K562 (cell line): ENCODE results near the gene CCDC78. TPM values are rescaled to one million over a fixed set of nuclear protein-coding genes. Genes with fewer than 3 reads are reported as not detected.

ENCODE experiments used
- ARID1B ChIP-seq: fragments of 450-650 bp; IDR thresholded peaks from 2 replicates; pipeline ENCODE4 v1.6.1; 2016; ENCODE audit warnings: antibody characterized with exemption, mild to moderate bottlenecking, inconsistent platforms
- CBX1 ChIP-seq: sonication (generic); IDR thresholded peaks from 2 replicates; pipeline ENCODE4 v1.6.1; 2016; ENCODE audit warnings: antibody characterized with exemption, low read depth, mild to moderate bottlenecking
- CBX2 ChIP-seq: fragments of 200-600 bp; sonication (generic); IDR thresholded peaks from one replicate; pipeline ENCODE4 v1.6.1; 2012; ENCODE audit warnings: mild to moderate bottlenecking, low read length, inconsistent platforms; ENCODE audit not compliant: insufficient read depth, poor library complexity, severe bottlenecking
- CHD1 ChIP-seq: fragments of 200-600 bp; sonication (generic); IDR thresholded peaks from one replicate; pipeline ENCODE4 v1.6.1; 2012; ENCODE audit warnings: mild to moderate bottlenecking, moderate library complexity, low read length, inconsistent platforms
- DACH1 ChIP-seq: fragments of 450-650 bp; IDR thresholded peaks from 2 replicates; pipeline ENCODE4 v1.6.1; 2018; ENCODE audit not compliant: partially characterized antibody
- E2F8 ChIP-seq: fragments of 450-650 bp; IDR thresholded peaks from 2 replicates; pipeline ENCODE4 v1.7.1; 2018; ENCODE audit warnings: mild to moderate bottlenecking, low read depth; ENCODE audit not compliant: partially characterized antibody
- EP400 ChIP-seq: fragments of 450-650 bp; IDR thresholded peaks from 2 replicates; pipeline ENCODE4 v1.6.1; 2017; ENCODE audit warnings: antibody characterized with exemption, mild to moderate bottlenecking, moderate library complexity
- ETV6 ChIP-seq, 3 experiments: fragments of 150-350 bp in 1 of 3; sonication (generic) in 1 of 3; formaldehyde crosslinking in 1 of 3; IDR thresholded peaks; 2 replicates each; pipeline versions ENCODE4 v1.6.1 to v1.8.0; 2014 to 2022; ENCODE audit warnings: borderline replicate concordance in 2 of 3, low read depth in 2 of 3, antibody characterized with exemption in 1 of 3, low read length in 1 of 3, mild to moderate bottlenecking in 1 of 3, missing genetic modification reagents in 1 of 3
- HDAC1 ChIP-seq, 2 experiments: fragments of 450-650 bp; IDR thresholded peaks; 2 replicates each; pipeline ENCODE4 v1.6.1; 2016 to 2017; ENCODE audit warnings: inconsistent platforms in 1 of 2, mild to moderate bottlenecking in 1 of 2, moderate library complexity in 1 of 2
- LCOR ChIP-seq: sonication (generic); formaldehyde crosslinking; IDR thresholded peaks from 2 replicates; pipeline ENCODE4 v1.8.0; 2022; ENCODE audit warnings: mild to moderate bottlenecking, missing genetic modification reagents
- NKRF ChIP-seq: fragments of 450-650 bp; IDR thresholded peaks from 2 replicates; pipeline ENCODE4 v1.6.1; 2016; ENCODE audit warnings: borderline replicate concordance
- NR3C1 ChIP-seq: sonication (generic); formaldehyde crosslinking; IDR thresholded peaks from 2 replicates; pipeline ENCODE4 v1.8.1; 2022; ENCODE audit warnings: missing genetic modification reagents
- PKNOX1 ChIP-seq: fragments of 450-650 bp; IDR thresholded peaks from 2 replicates; pipeline ENCODE4 v1.6.1; 2016
- POLR2A ChIP-seq: fragments of 450-650 bp; conservative IDR thresholded peaks from 2 replicates; pipeline ENCODE4 v1.6.1; 2016
- PTTG1 ChIP-seq: fragments of 450-650 bp; IDR thresholded peaks from 2 replicates; pipeline ENCODE4 v1.6.1; 2016; ENCODE audit warnings: low read depth, mild to moderate bottlenecking, missing genetic modification characterization, missing compliant biosample characterization
- SUPT5H ChIP-seq: fragments of 450-650 bp; IDR thresholded peaks from 2 replicates; pipeline ENCODE4 v1.6.1; 2016
- TCF3 ChIP-seq: sonication (generic); formaldehyde crosslinking; IDR thresholded peaks from 2 replicates; pipeline ENCODE4 v1.4.0; 2020; ENCODE audit warnings: mild to moderate bottlenecking, missing genetic modification reagents
- U2AF1 ChIP-seq: fragments of 200-400 bp; formaldehyde crosslinking; optimal IDR thresholded peaks from 2 replicates; pipeline ENCODE3; 2017; ENCODE audit warnings: mild to moderate bottlenecking, low read depth, low read length, moderate library complexity
- USF1 ChIP-seq: sonication (generic); formaldehyde crosslinking; IDR thresholded peaks from 2 replicates; pipeline ENCODE4 v1.9.0; 2022; ENCODE audit warnings: mild to moderate bottlenecking, missing genetic modification reagents
- ZBED1 ChIP-seq: IDR thresholded peaks from 2 replicates; pipeline ENCODE4 v1.6.1; 2014
- ZBTB1 ChIP-seq: sonication (generic); formaldehyde crosslinking; IDR thresholded peaks from 2 replicates; pipeline ENCODE4 v1.8.1; 2023; ENCODE audit warnings: missing genetic modification reagents, low read depth, mild to moderate bottlenecking, borderline replicate concordance
- ZNF77 ChIP-seq: fragments of 250-450 bp; sonication (Bioruptor Pico); IDR thresholded peaks from 2 replicates; pipeline ENCODE4 v1.5.0; 2020
- ZNF830 ChIP-seq: fragments of 250-450 bp; sonication (Bioruptor Pico); IDR thresholded peaks from 2 replicates; pipeline ENCODE4 v1.5.0; 2021; ENCODE audit warnings: mild to moderate bottlenecking
- polyA plus RNA-seq, 8 experiments: library from polyadenylated mRNA; depleted of rRNA in 4 of 8; stranded (reverse) in 5 of 8; unstranded in 3 of 8; fragments of >200 nt; fragmentation: Nextera tagmentation in 2 of 8; fragmentation: Illumina TruSeq in 1 of 8; extraction: Ambion mirVana in 2 of 8; extraction: Trizol in 1 of 8; gene quantifications; 2 replicates each; pipeline versions ENCODE4 v1.2.1 to v1.2.3, GENCODE V29; 2011 to 2014; ENCODE audit warnings: inconsistent platforms in 1 of 8, missing spikeins in 1 of 8
- total RNA-seq, 7 experiments: library from RNA; depleted of rRNA in 6 of 7; stranded (reverse); fragments of >200 nt in 6 of 7; fragmentation: Illumina TruSeq in 2 of 7; extraction: Trizol in 2 of 7; gene quantifications; 2 replicates each; pipeline versions ENCODE4 v1.2.1 to v1.2.3, GENCODE V29; 2011 to 2021; ENCODE audit warnings: low replicate concordance in 1 of 7

The CCDC78 gene
- total and polyA plus RNA-seq, 9 of the 15 experiments (the other 6 are each of a cell fraction or from before 2014, with no cell fraction given): 0.24 to 17.7 (median 2.9) TPM

GRCh38 chr16:720447-720989 lies 5.7 kb downstream of the CCDC78 start (continued):
- peak; percentile 20 for TF ChIP-seq E2F8
- no peak; the same call in 1 of the 2 replicates for TF ChIP-seq NR3C1 (CRISPR knock-in tag)
- peak; percentile 73 for TF ChIP-seq EP400
- peak; percentile 18; the same call in 1 of the 2 replicates for TF ChIP-seq USF1
- no peak for TF ChIP-seq U2AF1
- TF ChIP-seq HDAC1 (IDR thresholded peaks at IDR 0.05): 0 out of 4 replicates have a peak, but pooled peaks of 1 of the 2 experiments have one; percentile 63
- TF ChIP-seq ARID1B: peak; percentile 44; the same call in 1 of the 2 replicates
- no peak for TF ChIP-seq CBX2
- TF ChIP-seq PTTG1 (tag): no peak
- TF ChIP-seq ZBED1: no peak
- TF ChIP-seq ZNF77 (CRISPR knock-in tag): 0 out of 2 replicates have a peak, but pooled peaks have one; percentile 18
- peak; percentile 71 for TF ChIP-seq SUPT5H
- 0 out of 2 replicates have a peak, but pooled peaks have one; percentile 38 for TF ChIP-seq CBX1
- peak; percentile 58; the same call in 1 of the 2 replicates for TF ChIP-seq LCOR (CRISPR knock-in tag)
- TF ChIP-seq NKRF: peak; percentile 78
- no peak for TF ChIP-seq CHD1
- TF ChIP-seq ZBTB1 (CRISPR knock-in tag): peak; percentile 62; the same call in 1 of the 2 replicates
- peak; percentile 32; the same call in 1 of the 2 replicates for TF ChIP-seq PKNOX1
- TF ChIP-seq ZNF830: peak; percentile 92; the same call in 1 of the 2 replicates
- TF ChIP-seq DACH1: no peak
- TF ChIP-seq POLR2A: peak; percentile 71
- no peak for TF ChIP-seq ETV6 (IDR thresholded peaks at IDR 0.05; ENCODE audit: borderline replicate concordance in 1 of 2, low read depth in 2 of 2, low read length in 1 of 2)
- 0 out of 2 replicates have a peak, but pooled peaks have one; percentile 16 for TF ChIP-seq ETV6 (CRISPR knock-in tag; IDR thresholded peaks at IDR 0.05; ENCODE audit: borderline replicate concordance)
- 0 out of 2 replicates have a peak, but pooled peaks have one; percentile 1 for TF ChIP-seq TCF3 (CRISPR knock-in tag)
